NCI-H510A (cell line): ENCODE measurements around the gene CCL11.

ENCODE experiments used
- DNase-seq: peaks from one replicate; lab custom pipeline; 2025; lab: John Stamatoyannopoulos, UW

The CCL11 gene

DNA sequence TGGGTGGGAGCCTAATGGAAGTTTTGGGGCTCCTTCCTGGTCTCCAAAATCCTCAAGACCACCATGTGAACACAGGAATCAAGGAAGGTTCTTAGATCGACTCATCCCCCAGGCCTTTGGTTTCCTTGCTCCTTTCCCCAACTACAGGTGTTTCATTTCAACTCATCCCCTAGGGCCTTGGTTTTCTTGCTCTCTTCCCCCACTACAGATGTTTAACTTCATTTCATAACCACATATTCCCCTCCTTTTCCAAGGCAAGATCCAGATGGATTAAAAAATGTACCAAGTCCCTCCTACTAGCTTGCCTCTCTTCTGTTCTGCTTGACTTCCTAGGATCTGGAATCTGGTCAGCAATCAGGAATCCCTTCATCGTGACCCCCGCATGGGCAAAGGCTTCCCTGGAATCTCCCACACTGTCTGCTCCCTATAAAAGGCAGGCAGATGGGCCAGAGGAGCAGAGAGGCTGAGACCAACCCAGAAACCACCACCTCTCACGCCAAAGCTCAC is at the start of gene CCL11:
Gene CCL11, plus strand, starts transcription at position 457 of the 507 bp plus-strand sequence. CDS start 67 bp downstream, outside the sequence.
- DNase-seq: no peak

DNA sequence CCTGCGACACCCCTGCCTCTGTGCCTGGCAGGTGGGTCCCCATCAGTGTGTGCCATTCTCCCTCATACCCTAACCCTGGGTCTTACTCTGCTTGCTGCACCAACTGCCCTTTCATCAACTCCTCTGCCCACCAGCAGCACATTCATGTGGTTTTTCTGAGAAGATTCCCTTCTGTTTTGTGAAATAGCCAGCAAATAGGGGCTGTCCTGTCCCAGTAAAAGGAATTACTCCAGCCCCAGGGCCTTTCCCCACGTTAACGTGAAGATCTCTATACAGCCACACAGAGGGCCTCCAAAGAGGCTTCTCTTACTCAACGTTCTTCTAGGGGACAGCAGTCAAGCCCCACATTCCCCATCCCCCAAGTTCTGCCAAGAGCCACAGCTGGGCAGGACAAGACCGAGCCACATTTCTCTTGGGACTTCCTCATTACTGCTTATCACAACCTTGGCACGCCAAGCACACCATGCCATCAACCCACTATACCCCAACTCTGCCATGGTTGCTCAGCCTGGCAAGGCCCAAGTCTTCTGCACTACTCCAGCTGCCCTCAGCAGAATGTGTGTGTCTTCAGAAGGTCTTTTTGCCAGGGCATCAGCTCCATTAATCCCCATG is 49.2 kb upstream of the CCL11 start:
- no peak for DNase-seq

GRCh38 chr17:34237458-34237857 is 48.1 kb upstream of the CCL11 start:
- DNase-seq: no peak

- DNase-seq: no peak
Observed at GRCh38 chr17:34241062-34241461, 44.5 kb upstream of the CCL11 start.

- DNase-seq: no peak
Observed at GRCh38 chr17:34242587-34243363, 42.8 kb upstream of the CCL11 start.

DNA sequence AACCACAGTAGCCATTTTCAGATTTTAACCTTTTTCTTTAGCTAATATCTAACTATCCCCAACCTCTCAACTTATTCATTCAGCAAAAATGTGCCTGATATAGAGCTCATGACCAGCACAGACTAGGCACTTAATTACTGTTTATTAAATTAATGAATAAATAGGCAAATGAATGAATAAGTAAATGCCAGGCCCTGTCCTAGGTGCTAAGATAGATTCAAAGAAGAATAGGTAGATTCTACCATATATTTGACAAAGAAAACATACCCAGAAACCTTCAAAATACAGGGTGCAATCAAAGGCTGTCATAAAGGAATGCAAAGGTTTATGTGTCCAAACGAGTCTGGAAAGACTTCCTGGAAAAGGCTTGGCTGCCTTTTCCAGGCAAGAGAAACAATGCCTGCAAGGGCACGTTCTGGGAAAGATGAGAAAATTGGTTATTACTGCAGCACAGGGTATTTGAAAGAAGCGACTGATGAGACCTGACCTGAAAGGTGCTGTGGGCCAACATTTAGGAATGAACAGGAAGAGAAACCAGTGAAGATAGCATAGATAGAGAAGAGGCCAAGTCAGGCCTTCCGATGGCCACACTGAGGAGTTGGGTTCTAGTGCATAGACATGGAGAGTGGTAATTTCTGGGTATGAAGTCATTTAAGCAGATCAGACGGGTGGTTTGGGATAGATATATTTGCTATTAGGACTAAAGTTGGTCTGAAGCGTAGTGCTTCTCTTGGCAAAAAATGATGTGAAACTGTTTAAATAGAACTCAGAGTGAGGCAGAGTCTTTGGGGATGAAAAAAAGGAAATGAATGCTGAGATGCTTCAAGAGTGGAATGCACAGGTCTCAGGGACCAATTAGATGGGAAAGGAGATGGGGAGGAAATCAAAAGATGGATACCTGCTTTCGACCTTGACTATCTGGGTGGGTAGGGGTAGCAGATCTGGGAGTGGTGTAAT is 41.9 kb upstream of the CCL11 start:
- DNase-seq: no peak

GRCh38 chr17:34245351-34245905 is 40.1 kb upstream of the CCL11 start:
- DNase-seq: no peak

DNA sequence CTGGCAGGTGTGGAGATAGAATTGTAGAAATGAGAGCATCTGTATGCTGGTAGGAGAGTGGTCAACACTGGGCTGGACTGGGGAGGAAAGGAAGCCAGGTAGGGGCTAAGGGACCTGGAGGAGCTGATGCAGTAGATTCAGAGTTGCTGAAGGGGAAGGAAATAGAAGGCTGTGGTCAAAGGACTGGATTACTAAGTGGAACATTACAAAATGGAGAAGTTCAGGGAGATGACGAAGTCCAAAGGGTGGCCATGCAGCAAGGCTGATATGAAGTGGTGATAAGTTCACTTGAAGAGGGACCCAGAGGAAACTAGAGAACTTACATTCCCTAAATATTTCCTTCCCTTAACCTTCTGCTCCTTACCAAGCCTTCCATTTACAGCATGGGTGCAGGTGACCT is 39.1 kb upstream of the CCL11 start:
- DNase-seq: no peak

DNA sequence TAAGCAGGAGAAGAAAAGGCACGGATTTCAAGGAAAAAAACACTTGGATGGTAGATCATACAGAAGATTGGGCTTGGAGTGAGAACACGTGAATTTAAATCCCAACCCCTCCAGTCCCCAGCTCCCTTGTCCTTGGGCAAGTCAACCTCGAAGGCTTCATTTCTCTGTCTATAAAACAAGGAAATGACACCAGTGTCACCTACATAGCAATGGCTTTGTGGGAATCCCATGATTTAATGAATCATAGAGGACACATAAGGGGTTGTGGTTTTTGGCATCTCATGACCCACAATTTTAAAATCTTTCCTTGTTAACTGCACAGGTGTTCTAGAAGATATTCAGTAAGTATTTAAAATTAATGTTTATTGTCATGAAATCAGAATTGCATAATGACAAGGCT is 38.7 kb upstream of the CCL11 start:
- no peak for DNase-seq

GRCh38 chr17:34248511-34249024 is 37.0 kb upstream of the CCL11 start:
- DNase-seq: no peak

GRCh38 chr17:34249061-34249460 is 36.5 kb upstream of the CCL11 start:
- no peak for DNase-seq

DNA sequence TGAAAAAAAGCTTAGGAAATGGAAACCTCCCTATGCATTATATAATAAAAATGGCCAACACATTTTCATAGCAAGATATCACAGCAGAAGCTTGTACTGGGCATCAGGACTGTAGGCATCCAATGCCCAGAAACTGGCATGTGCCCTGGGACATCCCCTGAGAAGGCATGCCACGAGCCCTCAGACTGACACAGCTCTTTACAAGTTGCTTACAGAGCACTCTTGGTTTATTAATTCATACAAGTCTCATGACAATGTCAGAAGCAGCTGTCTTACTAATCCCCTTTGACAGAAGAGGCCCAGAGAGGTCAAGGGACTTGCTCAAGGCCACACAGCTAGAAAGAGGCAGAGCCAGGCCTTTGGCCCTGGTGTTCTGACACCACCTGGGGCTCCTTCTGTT is 36.1 kb upstream of the CCL11 start:
- DNase-seq: no peak

- DNase-seq: no peak
Observed at GRCh38 chr17:34251186-34251585, 34.4 kb upstream of the CCL11 start.

GRCh38 chr17:34252095-34252443 is 33.5 kb upstream of the CCL11 start:
- no peak for DNase-seq

DNA sequence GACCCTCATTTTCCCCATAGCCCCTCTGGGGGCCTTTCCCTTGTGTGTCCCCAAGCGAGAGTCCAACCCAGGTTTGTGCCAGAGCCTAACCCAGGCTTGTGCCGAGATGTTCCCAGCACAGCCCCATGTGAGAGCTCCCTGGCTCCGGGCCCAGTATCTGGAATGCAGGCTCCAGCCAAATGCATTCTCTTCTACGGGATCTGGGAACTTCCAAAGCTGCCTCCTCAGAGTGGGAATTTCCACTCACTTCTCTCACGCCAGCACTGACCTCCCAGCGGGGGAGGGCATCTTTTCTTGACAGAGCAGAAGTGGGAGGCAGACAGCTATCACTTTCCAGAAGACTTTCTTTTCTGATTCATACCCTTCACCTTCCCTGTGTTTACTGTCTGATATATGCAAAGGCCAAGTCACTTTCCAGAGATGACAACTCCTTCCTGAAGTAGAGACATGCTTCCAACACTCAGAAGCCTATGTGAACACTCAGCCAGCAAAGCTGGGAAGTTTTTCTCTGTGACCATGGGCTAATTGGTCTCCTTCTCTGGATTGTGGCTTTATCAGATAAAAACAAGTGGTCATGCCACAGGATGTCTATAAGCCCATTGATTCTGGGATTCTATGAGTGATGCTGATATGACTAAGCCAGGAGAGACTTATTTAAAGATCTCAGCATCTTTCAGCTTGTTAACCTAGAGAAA is 33.0 kb upstream of the CCL11 start:
- DNase-seq: no peak

DNA sequence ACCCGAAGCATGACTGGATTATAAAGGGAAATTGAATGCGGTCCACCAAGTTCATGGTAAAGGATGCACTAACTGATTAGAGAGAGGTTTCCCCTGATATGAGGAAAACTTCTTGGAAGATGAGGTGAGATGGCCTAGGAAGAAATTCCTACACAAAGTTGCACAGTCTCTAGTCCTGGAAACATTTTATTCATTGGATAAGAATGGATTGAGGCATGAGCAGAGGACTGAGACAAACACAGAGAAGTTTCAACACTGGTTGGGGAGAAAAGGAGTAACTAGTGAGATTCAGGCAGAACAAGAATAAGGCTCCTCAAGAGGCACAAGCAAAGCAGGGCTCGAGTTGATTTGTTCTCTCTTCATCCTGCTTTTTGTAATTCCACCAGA is 32.4 kb upstream of the CCL11 start:
- DNase-seq: no peak

DNA sequence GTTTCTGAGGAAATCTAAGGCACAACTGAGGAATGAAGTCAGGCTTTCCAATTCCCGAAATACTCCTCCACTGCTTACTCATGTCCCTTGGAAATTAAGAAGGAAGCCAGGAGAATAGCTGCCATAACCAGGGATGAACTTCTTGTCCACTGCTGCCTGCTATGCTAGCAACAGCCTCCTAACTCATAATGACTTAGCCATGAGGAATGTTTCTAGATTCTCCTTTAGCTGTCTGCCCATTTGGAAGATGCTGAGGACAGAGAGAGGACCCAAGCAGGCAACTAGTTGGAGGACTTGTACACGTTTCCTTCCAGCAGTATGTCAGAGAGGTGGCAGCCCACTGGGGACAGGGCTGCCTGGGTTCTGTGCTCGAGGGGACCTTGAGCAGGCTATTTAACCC is 31.4 kb upstream of the CCL11 start:
- no peak for DNase-seq

- DNase-seq: no peak
Observed at GRCh38 chr17:34254651-34255380, 30.7 kb upstream of the CCL11 start, which contains the start of gene CCL2. CCL2 (plus strand) TSS chr17:34255285; CDS start chr17:34255350, 65 bp downstream.

- no peak for DNase-seq
Observed at GRCh38 chr17:34255381-34255732, 30.2 kb upstream of the CCL11 start.

- DNase-seq: no peak
Observed at GRCh38 chr17:34255841-34256240, 29.7 kb upstream of the CCL11 start.
